MM.1S (cell line): ENCODE data around the gene UBAC2.

Experiments
- EZH2 ChIP-seq: fragments of 300-600 bp; sonication (generic); optimal IDR thresholded peaks from 2 replicates; pipeline ENCODE3; 2017; ENCODE audit warnings: low read depth, mild to moderate bottlenecking, antibody characterized with exemption, low read length, mixed read lengths
- TF ChIP-seq, protein P1 (sequence below): fragments of 300-600 bp; sonication (generic); IDR thresholded peaks from 2 replicates; pipeline ENCODE4 v1.5.1; 2016; ENCODE audit warnings: antibody characterized with exemption, low read length, mixed read lengths

DNA sequence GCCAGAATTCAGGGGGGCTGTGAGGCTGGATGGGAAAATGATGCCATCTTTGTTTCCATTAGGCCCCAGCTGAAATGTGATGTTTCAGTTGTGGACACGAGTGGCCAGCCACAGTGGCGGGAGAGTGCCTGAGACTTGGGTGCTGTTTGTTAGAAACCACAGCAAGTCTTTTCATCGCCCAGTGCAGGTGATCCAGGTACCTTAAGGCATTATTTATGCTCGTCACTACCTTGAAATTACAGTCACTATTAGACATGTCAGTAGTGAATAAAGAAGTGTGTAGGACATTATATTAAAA lies 218.1 kb downstream of the UBAC2 start:
- TF ChIP-seq, protein P1, sequence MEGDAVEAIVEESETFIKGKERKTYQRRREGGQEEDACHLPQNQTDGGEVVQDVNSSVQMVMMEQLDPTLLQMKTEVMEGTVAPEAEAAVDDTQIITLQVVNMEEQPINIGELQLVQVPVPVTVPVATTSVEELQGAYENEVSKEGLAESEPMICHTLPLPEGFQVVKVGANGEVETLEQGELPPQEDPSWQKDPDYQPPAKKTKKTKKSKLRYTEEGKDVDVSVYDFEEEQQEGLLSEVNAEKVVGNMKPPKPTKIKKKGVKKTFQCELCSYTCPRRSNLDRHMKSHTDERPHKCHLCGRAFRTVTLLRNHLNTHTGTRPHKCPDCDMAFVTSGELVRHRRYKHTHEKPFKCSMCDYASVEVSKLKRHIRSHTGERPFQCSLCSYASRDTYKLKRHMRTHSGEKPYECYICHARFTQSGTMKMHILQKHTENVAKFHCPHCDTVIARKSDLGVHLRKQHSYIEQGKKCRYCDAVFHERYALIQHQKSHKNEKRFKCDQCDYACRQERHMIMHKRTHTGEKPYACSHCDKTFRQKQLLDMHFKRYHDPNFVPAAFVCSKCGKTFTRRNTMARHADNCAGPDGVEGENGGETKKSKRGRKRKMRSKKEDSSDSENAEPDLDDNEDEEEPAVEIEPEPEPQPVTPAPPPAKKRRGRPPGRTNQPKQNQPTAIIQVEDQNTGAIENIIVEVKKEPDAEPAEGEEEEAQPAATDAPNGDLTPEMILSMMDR, result no peak
- no peak for TF ChIP-seq EZH2
